COLO668 (cell line): ENCODE measurements around the gene KDELR1.
"Not testable (repeated sequence)": the region's sequence is repeated elsewhere in the genome, so short reads cannot be mapped to it uniquely, and the experiment has no call there.

ENCODE experiments used
- DNase-seq: peaks from one replicate; lab custom pipeline; 2025; ENCODE audit not compliant: unreplicated experiment; lab: John Stamatoyannopoulos, UW

KDELR1 gene

DNA sequence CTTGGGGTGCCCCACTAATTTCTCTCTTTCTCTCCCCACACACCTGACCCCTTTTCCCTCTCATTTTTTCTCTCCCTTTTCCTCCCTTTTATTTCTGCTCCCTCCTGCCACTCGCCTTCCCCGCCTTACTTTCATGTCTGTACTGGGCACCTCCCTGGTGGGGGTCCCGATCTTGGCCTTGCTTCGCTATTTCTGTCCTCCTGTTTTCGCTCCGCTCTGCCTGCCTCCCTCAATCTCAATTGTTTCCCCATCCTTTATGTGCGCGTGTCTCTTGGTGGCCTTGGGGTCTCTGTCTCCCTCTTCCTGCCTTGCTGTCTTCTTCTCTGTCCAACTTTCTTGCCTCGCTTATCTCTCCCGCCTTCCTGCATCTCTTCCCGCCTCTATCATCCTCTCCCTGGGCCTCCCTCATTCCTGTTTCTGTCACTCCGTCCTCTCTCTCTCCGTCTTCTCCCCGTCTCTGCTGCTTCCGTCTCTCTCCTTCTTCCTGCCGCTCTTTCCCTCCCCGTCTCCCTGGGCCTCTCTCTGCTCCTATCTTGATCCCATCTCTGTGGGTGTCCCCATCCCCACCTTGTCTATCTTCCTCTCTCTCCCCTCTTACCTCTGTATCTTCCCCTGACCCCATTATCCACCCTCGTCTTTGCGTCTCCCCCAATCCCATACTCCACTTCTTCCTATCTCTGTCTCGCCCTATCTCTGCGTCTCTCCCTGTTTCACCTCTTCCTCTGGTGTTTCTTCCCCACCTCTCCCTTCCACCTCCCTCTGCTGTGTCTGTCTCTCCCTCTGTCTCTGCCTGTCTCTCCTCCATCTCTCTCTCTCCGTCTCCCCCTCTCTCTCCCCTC lies 6.1 kb upstream of the KDELR1 start:
- DNase-seq, result no peak

GRCh38 chr19:48396824-48397176 lies 5.4 kb upstream of the KDELR1 start:
- DNase-seq, result no peak

- no peak for DNase-seq
These were observed 4.9 kb upstream of the KDELR1 start for GRCh38 chr19:48396016-48396823.

DNA sequence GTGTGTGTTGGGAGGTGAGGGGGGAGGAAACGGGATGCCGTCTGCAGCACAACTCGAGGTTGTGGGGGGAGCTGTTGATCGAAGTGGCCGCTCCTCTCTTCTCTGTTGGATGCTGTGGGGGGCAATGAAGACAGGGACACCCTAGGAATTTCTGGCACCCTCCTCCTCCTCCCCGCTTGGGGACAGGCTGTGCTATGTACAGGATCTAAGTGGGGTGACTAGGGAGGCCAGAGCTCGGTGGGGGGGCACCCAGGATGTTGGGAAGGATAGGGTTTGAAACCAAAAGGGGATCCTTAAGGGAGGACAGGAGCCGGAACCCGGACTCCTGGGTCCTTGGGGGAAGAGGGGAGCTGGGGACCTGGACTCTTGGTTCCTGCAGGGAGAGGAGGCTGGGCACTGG lies 4.1 kb upstream of the KDELR1 start:
- no peak for DNase-seq

DNA sequence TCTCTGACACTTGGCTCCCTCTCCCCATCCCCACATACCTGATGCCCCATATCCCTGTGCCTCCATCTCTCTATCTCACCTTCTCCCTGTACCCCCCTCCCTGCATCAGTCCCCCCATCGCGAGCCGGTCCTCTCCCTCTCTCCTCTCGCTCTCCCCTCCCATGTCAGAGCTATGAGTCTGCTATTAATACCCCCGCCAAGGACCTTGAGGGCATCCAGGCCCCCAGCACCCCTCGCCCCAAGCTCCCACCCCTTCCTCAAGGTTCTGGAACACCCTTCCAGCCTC lies 3.8 kb upstream of the KDELR1 start:
- DNase-seq, result no peak

GRCh38 chr19:48394331-48395169 lies 3.2 kb upstream of the KDELR1 start:
- no peak for DNase-seq

- peak; percentile 16 for DNase-seq
These were observed 2.4 kb upstream of the KDELR1 start, which contains the start of gene GRIN2D for GRCh38 chr19:48393559-48394330. Gene GRIN2D, plus strand, starts transcription at chr19:48393668. Its CDS starts 4,725 bp downstream, at chr19:48398393.

- no peak for DNase-seq
These were observed 1.7 kb upstream of the KDELR1 start for GRCh38 chr19:48392860-48393558.

DNA sequence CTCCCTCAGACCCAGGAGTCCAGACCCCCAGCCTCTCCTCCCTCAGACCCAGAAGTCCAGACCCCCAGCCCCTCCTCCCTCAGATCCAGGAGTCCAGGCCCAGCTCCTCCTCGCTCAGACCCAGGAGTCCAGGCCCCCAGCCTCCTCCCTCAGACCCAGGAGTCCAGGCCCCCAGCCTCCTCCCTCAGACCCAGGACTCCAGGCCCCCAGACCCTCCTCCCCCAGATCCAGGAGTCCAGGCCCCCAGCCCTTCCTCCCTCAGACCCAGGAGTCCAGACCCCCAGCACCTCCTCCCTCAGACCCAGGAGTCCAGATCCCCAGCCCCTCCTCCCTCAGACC lies 624 bp upstream of the KDELR1 start:
- DNase-seq, result not testable (repeated sequence)

- peak; percentile 75 for DNase-seq
These were observed 907 bp downstream of the KDELR1 start for GRCh38 chr19:48390188-48391099.

DNA sequence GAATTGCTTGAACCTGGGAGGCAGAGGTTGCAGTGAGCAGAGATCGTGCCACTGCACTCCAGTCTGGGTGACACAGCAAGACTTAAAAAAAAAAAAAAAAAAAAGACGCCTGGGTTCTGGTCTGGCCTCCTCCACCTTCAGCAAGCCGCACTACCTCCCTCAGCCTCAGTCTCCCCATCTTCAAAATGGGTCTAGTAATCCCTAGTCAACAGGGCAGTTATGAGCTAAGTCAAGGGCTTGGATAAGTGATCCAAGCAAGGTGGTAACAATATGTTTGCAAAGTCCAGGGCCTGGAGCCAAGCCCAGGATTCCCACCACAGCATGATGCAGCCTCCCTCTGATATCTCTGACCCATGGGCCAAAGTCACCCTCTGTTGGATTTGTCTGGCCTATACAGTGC lies 4.4 kb downstream of the KDELR1 start:
- DNase-seq, result no peak

DNA sequence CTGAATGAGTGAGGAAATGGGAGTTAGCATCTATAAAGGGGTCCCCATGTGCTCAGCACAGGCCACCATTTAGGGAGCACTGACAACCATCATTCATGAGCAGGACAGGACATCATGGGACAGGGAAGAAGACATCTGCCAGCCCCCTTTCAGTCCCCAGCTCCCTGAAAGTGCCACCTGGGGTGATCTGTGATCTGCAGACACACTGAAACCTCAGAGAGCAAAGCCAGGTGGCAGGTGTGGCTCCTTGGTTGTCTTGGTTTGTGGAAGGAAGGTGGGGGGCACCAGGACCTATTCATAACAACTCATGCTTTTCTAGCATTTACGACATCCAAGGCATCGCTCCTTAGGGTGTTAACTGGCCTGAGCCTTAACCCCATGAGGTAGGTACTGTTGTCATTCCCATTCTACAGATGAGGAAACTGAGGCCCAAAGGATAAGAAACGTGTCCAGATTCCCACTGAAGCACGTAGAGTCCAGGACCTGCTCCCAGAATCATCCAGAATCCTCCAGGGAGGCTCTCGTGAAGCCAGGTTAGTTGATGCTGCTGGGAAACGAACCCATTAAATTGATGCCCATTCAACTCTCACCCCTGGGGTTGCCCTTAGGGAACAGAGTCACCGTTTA lies 5.8 kb downstream of the KDELR1 start:
- DNase-seq, result no peak

DNA sequence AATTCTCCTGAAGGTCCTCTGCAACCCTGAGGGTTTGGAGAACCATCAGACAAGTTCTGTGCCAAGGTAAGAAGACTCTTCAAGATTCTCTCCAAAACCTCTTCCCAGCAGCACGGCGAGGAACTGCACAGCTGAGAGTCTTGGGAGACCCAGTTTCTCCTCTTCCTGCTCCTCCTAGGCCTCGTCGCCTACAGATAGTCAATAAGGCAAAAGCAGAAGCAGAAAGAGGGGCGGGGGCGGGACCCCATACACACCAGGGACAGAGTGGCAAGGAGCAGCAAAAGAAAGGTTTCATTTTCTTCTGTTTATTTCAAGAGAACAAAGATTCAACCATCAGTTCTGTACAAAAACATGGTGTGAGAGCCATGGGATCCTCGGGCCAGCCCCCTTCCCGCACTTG lies 9.1 kb downstream of the KDELR1 start:
- no peak for DNase-seq

GRCh38 chr19:48381178-48381950 lies 10.0 kb downstream of the KDELR1 start:
- no peak for DNase-seq

GRCh38 chr19:48379058-48379457 lies 12.3 kb downstream of the KDELR1 start:
- DNase-seq, result no peak

- DNase-seq, result no peak
These were observed 13.2 kb downstream of the KDELR1 start for GRCh38 chr19:48378194-48378570.

- no peak for DNase-seq
These were observed 17.8 kb downstream of the KDELR1 start for GRCh38 chr19:48373567-48373966.

GRCh38 chr19:48372904-48373303 lies 18.4 kb downstream of the KDELR1 start:
- DNase-seq, result peak; percentile 85
